ENCODE data around the gene PLSCR2.

PLSCR2 gene

GRCh38 chr3:146517684-146518435 lies 48.5 kb upstream of the PLSCR2 start:
- peaks cover 0 to 28% of the 10 kb centered on the region in 2 experiments; a peak in 1 of 3 replicates for H3K36me3 ChIP-seq (ENCODE audit: control insufficient read depth in 2 of 2, insufficient read depth in 1 of 2, low read length in 2 of 2)
- ChIA-PET CTCF (no interaction called here), POLR2A (no interaction called here)
- H3K4me3 ChIP-seq (ENCODE audit: low read depth, low read length) = no peak overlapping the region
- TF ChIP-seq ZBTB8A (tag by site-specific recombination; IDR thresholded peaks at IDR 0.05) (no peak), HOXD13 (CRISPR knock-in tag; IDR thresholded peaks at IDR 0.05; ENCODE audit: borderline replicate concordance) (no peak), ZNF239 (tag by site-specific recombination; IDR thresholded peaks at IDR 0.05) (no peak), ZNF785 (tag by site-specific recombination; IDR thresholded peaks at IDR 0.05) (no peak), PRDM4 (tag by site-specific recombination; IDR thresholded peaks at IDR 0.05) (no peak), ZFHX2 (tag by site-specific recombination; conservative IDR thresholded peaks at IDR 0.05) (no peak), ZNF16 (tag by site-specific recombination; IDR thresholded peaks at IDR 0.05; ENCODE audit: low read depth) (no peak), ZNF843 (tag by site-specific recombination; IDR thresholded peaks at IDR 0.05) (no peak), ZNF514 (tag by site-specific recombination; IDR thresholded peaks at IDR 0.05) (no peak), ZNF571 (tag by site-specific recombination; IDR thresholded peaks at IDR 0.05) (no peak), ZNF544 (tag by site-specific recombination; IDR thresholded peaks at IDR 0.05) (no peak), MYNN (tag by site-specific recombination; IDR thresholded peaks at IDR 0.05; ENCODE audit: borderline replicate concordance) (no peak), ZNF426 (tag by site-specific recombination; IDR thresholded peaks at IDR 0.05) (no peak), ZNF530 (tag by site-specific recombination; IDR thresholded peaks at IDR 0.05; ENCODE audit: low read depth) (no peak), GFI1B (tag by site-specific recombination; IDR thresholded peaks at IDR 0.05) (no peak), ZNF510 (tag by site-specific recombination; IDR thresholded peaks at IDR 0.05; ENCODE audit: insufficient replicate concordance) (no peak), ZNF585B (tag by site-specific recombination; IDR thresholded peaks at IDR 0.05) (no peak), RBAK (tag by site-specific recombination; IDR thresholded peaks at IDR 0.05) (no peak), ZNF223 (tag by site-specific recombination; IDR thresholded peaks at IDR 0.05) (no peak)
- TF ChIP-seq, protein P1, sequence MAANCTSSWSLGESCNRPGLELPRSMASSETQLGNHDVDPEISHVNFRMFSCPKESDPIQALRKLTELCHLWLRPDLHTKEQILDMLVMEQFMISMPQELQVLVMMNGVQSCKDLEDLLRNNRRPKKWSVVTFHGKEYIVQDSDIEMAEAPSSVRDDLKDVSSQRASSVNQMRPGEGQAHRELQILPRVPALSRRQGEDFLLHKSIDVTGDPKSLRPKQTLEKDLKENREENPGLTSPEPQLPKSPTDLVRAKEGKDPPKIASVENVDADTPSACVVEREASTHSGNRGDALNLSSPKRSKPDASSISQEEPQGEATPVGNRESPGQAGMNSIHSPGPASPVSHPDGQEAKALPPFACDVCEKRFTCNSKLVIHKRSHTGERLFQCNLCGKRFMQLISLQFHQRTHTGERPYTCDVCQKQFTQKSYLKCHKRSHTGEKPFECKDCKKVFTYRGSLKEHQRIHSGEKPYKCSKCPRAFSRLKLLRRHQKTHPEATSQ (tag by site-specific recombination; IDR thresholded peaks at IDR 0.05) = no peak
- no peaks in the 10 kb centered on the region for H3K9me3 ChIP-seq (ENCODE audit: control insufficient read depth, insufficient read depth, low read depth, low read length)
- no peak overlapping the region for H3K27ac ChIP-seq (ENCODE audit: extremely low read depth, low read depth, low read length)
- H3K4me1 ChIP-seq (ENCODE audit: control insufficient read depth, insufficient read depth, low read length) = no peaks in the 10 kb centered on the region

GRCh38 chr3:146513386-146514051 lies 44.2 kb upstream of the PLSCR2 start:
- no peaks in the 10 kb centered on the region for H3K9me3 ChIP-seq (ENCODE audit: control insufficient read depth, insufficient read depth, low read depth, low read length)
- ChIA-PET CTCF (no interaction called here), POLR2A (no interaction called here)
- TF ChIP-seq, protein P2, sequence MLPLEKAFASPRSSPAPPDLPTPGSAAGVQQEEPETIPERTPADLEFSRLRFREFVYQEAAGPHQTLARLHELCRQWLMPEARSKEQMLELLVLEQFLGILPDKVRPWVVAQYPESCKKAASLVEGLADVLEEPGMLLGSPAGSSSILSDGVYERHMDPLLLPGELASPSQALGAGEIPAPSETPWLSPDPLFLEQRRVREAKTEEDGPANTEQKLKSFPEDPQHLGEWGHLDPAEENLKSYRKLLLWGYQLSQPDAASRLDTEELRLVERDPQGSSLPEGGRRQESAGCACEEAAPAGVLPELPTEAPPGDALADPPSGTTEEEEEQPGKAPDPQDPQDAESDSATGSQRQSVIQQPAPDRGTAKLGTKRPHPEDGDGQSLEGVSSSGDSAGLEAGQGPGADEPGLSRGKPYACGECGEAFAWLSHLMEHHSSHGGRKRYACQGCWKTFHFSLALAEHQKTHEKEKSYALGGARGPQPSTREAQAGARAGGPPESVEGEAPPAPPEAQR (tag by site-specific recombination; IDR thresholded peaks at IDR 0.05) = no peak
- TF ChIP-seq ZNF701 (tag by site-specific recombination; IDR thresholded peaks at IDR 0.05) (no peak), ZNF133 (tag by site-specific recombination; IDR thresholded peaks at IDR 0.05) (no peak), KLF7 (tag by site-specific recombination; IDR thresholded peaks at IDR 0.05; ENCODE audit: borderline replicate concordance) (no peak)
- TF ChIP-seq, protein P3, sequence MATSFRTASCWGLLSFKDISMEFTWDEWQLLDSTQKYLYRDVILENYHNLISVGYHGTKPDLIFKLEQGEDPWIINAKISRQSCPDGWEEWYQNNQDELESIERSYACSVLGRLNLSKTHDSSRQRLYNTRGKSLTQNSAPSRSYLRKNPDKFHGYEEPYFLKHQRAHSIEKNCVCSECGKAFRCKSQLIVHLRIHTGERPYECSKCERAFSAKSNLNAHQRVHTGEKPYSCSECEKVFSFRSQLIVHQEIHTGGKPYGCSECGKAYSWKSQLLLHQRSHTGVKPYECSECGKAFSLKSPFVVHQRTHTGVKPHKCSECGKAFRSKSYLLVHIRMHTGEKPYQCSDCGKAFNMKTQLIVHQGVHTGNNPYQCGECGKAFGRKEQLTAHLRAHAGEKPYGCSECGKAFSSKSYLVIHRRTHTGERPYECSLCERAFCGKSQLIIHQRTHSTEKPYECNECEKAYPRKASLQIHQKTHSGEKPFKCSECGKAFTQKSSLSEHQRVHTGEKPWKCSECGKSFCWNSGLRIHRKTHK (tag by site-specific recombination; IDR thresholded peaks at IDR 0.05) = no peak
- H3K27ac ChIP-seq (ENCODE audit: extremely low read depth, low read depth, low read length) = no peak overlapping the region
- peaks cover 0 to 24% of the 10 kb centered on the region in 2 experiments; a peak in 1 of 3 replicates for H3K36me3 ChIP-seq (ENCODE audit: control insufficient read depth in 2 of 2, insufficient read depth in 1 of 2, low read length in 2 of 2)
- H3K4me3 ChIP-seq (ENCODE audit: low read depth, low read length) = no peak overlapping the region
- no peaks in the 10 kb centered on the region for H3K4me1 ChIP-seq (ENCODE audit: control insufficient read depth, insufficient read depth, low read length)
